Keratinocyte (primary cell): ENCODE data around the gene RBM19. TPM values are rescaled to one million over a fixed set of nuclear protein-coding genes. Genes with fewer than 3 reads are reported as not detected.

Experiments
- DNase-seq: peaks from one replicate; pipeline ENCODE4 v3.0.0-alpha.2; 2011; ENCODE audit warnings: low read depth, missing footprints, low spot score
- FAIRE-seq: peaks from 2 replicates; lab custom pipeline; 2011; peaks lifted over from hg19 to GRCh38; lab: Jason Lieb, UNC
- H2AFZ ChIP-seq: 2 replicates; pipeline ENCODE4 v1.6.0; 2012; ENCODE audit warnings: low read length, control low read depth, inconsistent platforms; ENCODE audit not compliant: control insufficient read depth
- H3K27ac ChIP-seq: 2 replicates; pipeline ENCODE4 v1.5.1; 2011; ENCODE audit warnings: low read length; ENCODE audit not compliant: control insufficient read depth, insufficient read depth
- H3K27me3 ChIP-seq: 3 replicates; pipeline ENCODE4 v1.6.0; 2011; ENCODE audit warnings: low read length; ENCODE audit not compliant: control insufficient read depth, insufficient read depth; ENCODE audit errors: extremely low read depth
- H3K36me3 ChIP-seq, 2 experiments: 2 replicates in 1 of 2; 3 replicates in 1 of 2; pipeline ENCODE4 v1.5.1; 2011; ENCODE audit warnings: low read length in 2 of 2, mild to moderate bottlenecking in 1 of 2; ENCODE audit not compliant: control insufficient read depth in 2 of 2, insufficient read depth in 2 of 2; ENCODE audit errors: extremely low read depth in 1 of 2
- H3K4me1 ChIP-seq: 3 replicates; pipeline ENCODE4 v1.5.1; 2011; ENCODE audit warnings: low read length; ENCODE audit not compliant: control insufficient read depth, insufficient read depth; ENCODE audit errors: extremely low read depth
- H3K4me2 ChIP-seq: 3 replicates; pipeline ENCODE4 v1.6.0; 2011; ENCODE audit warnings: low read depth, low read length; ENCODE audit not compliant: control insufficient read depth, insufficient read depth; ENCODE audit errors: extremely low read depth
- H3K4me3 ChIP-seq, 3 experiments: fragments of 200-600 bp in 1 of 3; sonication (generic) in 1 of 3; 2 replicates in 2 of 3; 3 replicates in 1 of 3; pipeline ENCODE4 v1.5.1; 2011 to 2016; ENCODE audit warnings: low read length in 3 of 3, mild to moderate bottlenecking in 3 of 3, control low read depth in 2 of 3, inconsistent platforms in 1 of 3, low read depth in 1 of 3, mixed read lengths in 1 of 3, mixed run types in 1 of 3, moderate library complexity in 1 of 3; ENCODE audit not compliant: control insufficient read depth in 2 of 3, insufficient read depth in 2 of 3; ENCODE audit errors: extremely low read depth in 1 of 3
- H3K79me2 ChIP-seq: 2 replicates; pipeline ENCODE4 v1.6.0; 2012; ENCODE audit warnings: low read length; ENCODE audit not compliant: control insufficient read depth, insufficient read depth
- H3K9ac ChIP-seq: 3 replicates; pipeline ENCODE4 v1.6.0; 2011; ENCODE audit warnings: low read length; ENCODE audit not compliant: control insufficient read depth, insufficient read depth; ENCODE audit errors: extremely low read depth
- H3K9me1 ChIP-seq: 3 replicates; pipeline ENCODE4 v1.6.0; 2011; ENCODE audit warnings: low read length; ENCODE audit not compliant: control insufficient read depth, insufficient read depth; ENCODE audit errors: extremely low read depth
- H3K9me3 ChIP-seq: 2 replicates; pipeline ENCODE4 v1.5.1; 2012; ENCODE audit warnings: low read depth, low read length; ENCODE audit not compliant: control insufficient read depth
- H4K20me1 ChIP-seq: 3 replicates; pipeline ENCODE4 v1.6.0; 2011; ENCODE audit warnings: low read length; ENCODE audit not compliant: control insufficient read depth, insufficient read depth; ENCODE audit errors: extremely low read depth
- EZH2 ChIP-seq: IDR thresholded peaks from one replicate; pipeline ENCODE4 v1.6.1; 2012; ENCODE audit warnings: inconsistent platforms, mild to moderate bottlenecking, low read length, moderate library complexity
- dilution Hi-C: fragments of 300-500 bp; cut with MboI; formaldehyde crosslinking; loops from one replicate; pipeline ENCODE4 v1.7.0; 2020; ENCODE audit warnings: low sequenced_read_pairs; ENCODE audit not compliant: extremely low pct_ligation_motif_present
- polyA plus RNA-seq, 5 experiments: library from polyadenylated mRNA; depleted of rRNA in 3 of 5; stranded (reverse) in 3 of 5; stranded (forward) in 1 of 5; unstranded in 1 of 5; fragments of >200 nt; gene quantifications; 1 replicate in 1 of 5; 2 replicates in 3 of 5; 3 replicates in 1 of 5; pipeline versions ENCODE4 v1.2.1 to v1.2.3, GENCODE V29; 2011 to 2012; ENCODE audit warnings: missing spikeins in 2 of 5, low read depth in 1 of 5, low replicate concordance in 1 of 5
- TF ChIP-seq, protein P1 (sequence below), 3 experiments: IDR thresholded peaks in 1 of 3; conservative IDR thresholded peaks in 1 of 3; optimal IDR thresholded peaks in 1 of 3; 2 replicates in 2 of 3; 3 replicates in 1 of 3; pipeline versions ENCODE3 to v1.5.1; 2011; ENCODE audit warnings: low read length in 3 of 3, mild to moderate bottlenecking in 3 of 3, moderate library complexity in 2 of 3, control low read depth in 1 of 3, inconsistent platforms in 1 of 3; ENCODE audit not compliant: insufficient read depth in 2 of 3; ENCODE audit errors: extremely low read depth in 1 of 3

The RBM19 gene
- polyA plus RNA-seq, 1 donor (not counting 4 experiments of a cell fraction or from before 2014, with no cell fraction given): 14.6 TPM

DNA sequence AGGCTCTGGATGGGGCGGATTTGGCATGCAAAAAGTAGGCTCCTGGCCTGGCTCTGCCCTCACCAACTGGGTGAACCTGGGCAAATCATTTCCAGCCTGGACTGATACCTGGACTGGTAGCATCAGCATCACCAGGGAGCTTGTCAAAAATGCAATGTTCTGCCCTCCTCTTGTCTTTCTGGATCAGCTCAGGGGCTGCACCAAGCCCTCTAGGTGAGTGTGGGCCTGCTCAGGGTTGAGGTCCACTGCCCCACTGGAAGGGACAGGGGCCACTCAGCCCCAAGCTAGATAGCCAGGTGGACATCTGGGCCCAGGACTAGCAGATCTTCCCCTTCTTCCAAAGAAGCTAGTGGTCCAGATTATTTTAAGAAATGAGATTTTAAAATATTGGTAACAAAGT lies 99.6 kb downstream of the RBM19 start:
- Histone ChIP-seq H3K36me3 (peaks cover 0 to 6% of the 10 kb centered on the region in 2 experiments), H3K9me3 (no peaks in the 10 kb centered on the region), H2AFZ (no peak overlapping the region), H3K4me1 (no peaks in the 10 kb centered on the region), H3K27me3 (no peaks in the 10 kb centered on the region), H3K9ac (no peak overlapping the region), H3K4me3 (no peak overlapping the region), H3K79me2 (no peaks in the 10 kb centered on the region), H3K9me1 (no peaks in the 10 kb centered on the region), H4K20me1 (no peaks in the 10 kb centered on the region), H3K4me2 (no peak overlapping the region), H3K27ac (no peak overlapping the region)
- FAIRE-seq (no peak), DNase-seq (no peak)
- dilution Hi-C loops: no loop called here
- TF ChIP-seq, protein P1, sequence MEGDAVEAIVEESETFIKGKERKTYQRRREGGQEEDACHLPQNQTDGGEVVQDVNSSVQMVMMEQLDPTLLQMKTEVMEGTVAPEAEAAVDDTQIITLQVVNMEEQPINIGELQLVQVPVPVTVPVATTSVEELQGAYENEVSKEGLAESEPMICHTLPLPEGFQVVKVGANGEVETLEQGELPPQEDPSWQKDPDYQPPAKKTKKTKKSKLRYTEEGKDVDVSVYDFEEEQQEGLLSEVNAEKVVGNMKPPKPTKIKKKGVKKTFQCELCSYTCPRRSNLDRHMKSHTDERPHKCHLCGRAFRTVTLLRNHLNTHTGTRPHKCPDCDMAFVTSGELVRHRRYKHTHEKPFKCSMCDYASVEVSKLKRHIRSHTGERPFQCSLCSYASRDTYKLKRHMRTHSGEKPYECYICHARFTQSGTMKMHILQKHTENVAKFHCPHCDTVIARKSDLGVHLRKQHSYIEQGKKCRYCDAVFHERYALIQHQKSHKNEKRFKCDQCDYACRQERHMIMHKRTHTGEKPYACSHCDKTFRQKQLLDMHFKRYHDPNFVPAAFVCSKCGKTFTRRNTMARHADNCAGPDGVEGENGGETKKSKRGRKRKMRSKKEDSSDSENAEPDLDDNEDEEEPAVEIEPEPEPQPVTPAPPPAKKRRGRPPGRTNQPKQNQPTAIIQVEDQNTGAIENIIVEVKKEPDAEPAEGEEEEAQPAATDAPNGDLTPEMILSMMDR (optimal IDR thresholded peaks at IDR 0.05 in 1 of 3, IDR thresholded peaks at IDR 0.05 in 1 of 3, conservative IDR thresholded peaks at IDR 0.05 in 1 of 3; ENCODE audit: extremely low read depth in 1 of 3, insufficient read depth in 2 of 3, low read length in 3 of 3): no peak
- TF ChIP-seq EZH2: no peak

DNA sequence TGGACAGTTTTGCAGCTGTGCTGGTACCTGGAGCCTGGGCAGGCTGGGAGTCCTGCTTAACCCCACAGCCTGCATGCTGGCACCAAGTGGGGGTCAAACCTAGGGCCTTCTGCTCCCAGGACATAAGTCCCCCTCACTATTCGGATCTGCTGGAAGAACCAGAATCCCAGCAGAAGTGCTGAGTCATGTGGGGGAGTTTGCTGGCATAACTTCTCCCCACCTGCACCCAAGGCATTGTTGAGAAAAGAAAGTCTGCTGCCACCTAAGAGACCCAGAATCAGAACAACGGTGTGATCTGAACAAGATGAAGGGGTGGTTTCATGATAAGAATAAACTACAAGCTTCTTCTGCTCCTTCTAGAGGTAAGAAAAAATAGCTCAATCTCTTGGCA lies 102.7 kb downstream of the RBM19 start:
- dilution Hi-C loops: no loop called here
- H3K79me2 ChIP-seq: no peaks in the 10 kb centered on the region
- H4K20me1 ChIP-seq: no peaks in the 10 kb centered on the region
- TF ChIP-seq, protein P1 (optimal IDR thresholded peaks at IDR 0.05 in 1 of 3, IDR thresholded peaks at IDR 0.05 in 1 of 3, conservative IDR thresholded peaks at IDR 0.05 in 1 of 3; ENCODE audit: extremely low read depth in 1 of 3, insufficient read depth in 2 of 3, low read length in 3 of 3): no peak
- TF ChIP-seq EZH2: no peak
- no peak overlapping the region for H3K4me2 ChIP-seq
- H3K4me3 ChIP-seq: no peak overlapping the region
- FAIRE-seq (no peak), DNase-seq (no peak)
- H3K36me3 ChIP-seq: peaks cover 2% of the 10 kb centered on the region in 2 experiments
- no peak overlapping the region for H3K9ac ChIP-seq
- H3K9me3 ChIP-seq: no peaks in the 10 kb centered on the region
- H2AFZ ChIP-seq: no peak overlapping the region
- no peaks in the 10 kb centered on the region for H3K9me1 ChIP-seq
- no peaks in the 10 kb centered on the region for H3K27me3 ChIP-seq
- no peak overlapping the region for H3K27ac ChIP-seq
- H3K4me1 ChIP-seq: peaks cover 5% of the 10 kb centered on the region
